ENCODE data around the gene IRF8. TPM values are rescaled to one million over a fixed set of nuclear protein-coding genes. Genes with fewer than 3 reads are reported as not detected.
"Not testable (repeated sequence)": the region's sequence is repeated elsewhere in the genome, so short reads cannot be mapped to it uniquely, and the experiment has no call there.

The IRF8 gene
- total RNA-seq, 1 donor from 2014 or later, result 2.2 TPM

GRCh38 chr16:85906349-85906748, 7.4 kb downstream of the IRF8 start:
- H3K27me3 ChIP-seq (ENCODE audit: control insufficient read depth, insufficient read depth, low read length), result peaks cover 2% of the 10 kb centered on the region
- H3K36me3 ChIP-seq (ENCODE audit: control insufficient read depth, insufficient read depth, low read length), result no peaks in the 10 kb centered on the region
- no peak for TF ChIP-seq CTCF (IDR thresholded peaks at IDR 0.05; ENCODE audit: insufficient read depth, low read length, poor library complexity, severe bottlenecking)
- H3K4me3 ChIP-seq (ENCODE audit: low read depth, low read length), result no peak overlapping the region
- no peak for DNase-seq (ENCODE audit: low read depth)

GRCh38 chr16:85907231-85907630, 8.3 kb downstream of the IRF8 start:
- H3K36me3 ChIP-seq (ENCODE audit: control insufficient read depth, insufficient read depth, low read length); H3K27me3 ChIP-seq (ENCODE audit: control insufficient read depth, insufficient read depth, low read length); H3K4me3 ChIP-seq (ENCODE audit: low read depth, low read length); DNase-seq (ENCODE audit: low read depth): not testable (repeated sequence)

GRCh38 chr16:85908444-85908843, 9.5 kb downstream of the IRF8 start:
- Histone ChIP-seq H3K27me3 (ENCODE audit: control insufficient read depth, insufficient read depth, low read length) (peaks cover 2% of the 10 kb centered on the region), H3K4me3 (ENCODE audit: low read depth, low read length) (no peak overlapping the region), H3K36me3 (ENCODE audit: control insufficient read depth, insufficient read depth, low read length) (no peaks in the 10 kb centered on the region)
- no peak for DNase-seq (ENCODE audit: low read depth)
- no peak for TF ChIP-seq CTCF (IDR thresholded peaks at IDR 0.05; ENCODE audit: insufficient read depth, low read length, poor library complexity, severe bottlenecking)

GRCh38 chr16:85908889-85909589, 10.1 kb downstream of the IRF8 start:
- H3K27me3 ChIP-seq (ENCODE audit: control insufficient read depth, insufficient read depth, low read length), result peaks cover 2% of the 10 kb centered on the region
- TF ChIP-seq CTCF (IDR thresholded peaks at IDR 0.05; ENCODE audit: insufficient read depth, low read length, poor library complexity, severe bottlenecking), result no peak
- DNase-seq (ENCODE audit: low read depth), result no peak
- H3K4me3 ChIP-seq (ENCODE audit: low read depth, low read length), result no peak overlapping the region
- no peaks in the 10 kb centered on the region for H3K36me3 ChIP-seq (ENCODE audit: control insufficient read depth, insufficient read depth, low read length)

GRCh38 chr16:85909932-85910853, 11.2 kb downstream of the IRF8 start:
- Histone ChIP-seq H3K36me3 (ENCODE audit: control insufficient read depth, insufficient read depth, low read length) (no peaks in the 10 kb centered on the region), H3K27me3 (ENCODE audit: control insufficient read depth, insufficient read depth, low read length) (no peaks in the 10 kb centered on the region), H3K4me3 (ENCODE audit: low read depth, low read length) (no peak overlapping the region)
- TF ChIP-seq CTCF (IDR thresholded peaks at IDR 0.05; ENCODE audit: insufficient read depth, low read length, poor library complexity, severe bottlenecking), result no peak
- DNase-seq (ENCODE audit: low read depth), result no peak

- Histone ChIP-seq H3K4me3 (ENCODE audit: low read depth, low read length) (no peak overlapping the region), H3K36me3 (ENCODE audit: control insufficient read depth, insufficient read depth, low read length) (no peaks in the 10 kb centered on the region), H3K27me3 (ENCODE audit: control insufficient read depth, insufficient read depth, low read length) (no peaks in the 10 kb centered on the region)
- no peak for TF ChIP-seq CTCF (IDR thresholded peaks at IDR 0.05; ENCODE audit: insufficient read depth, low read length, poor library complexity, severe bottlenecking)
- no peak for DNase-seq (ENCODE audit: low read depth)
Observed at GRCh38 chr16:85910854-85911247, 11.9 kb downstream of the IRF8 start.
